ENCODE data around the gene EEF1AKMT1.

Gene EEF1AKMT1

GRCh38 chr13:20773194-20774080 lies at the start of gene EEF1AKMT1:
Gene EEF1AKMT1, minus strand, starts transcription at chr13:20773961. Its CDS starts 16,363 bp downstream, at chr13:20757598.
- peak; percentile 93 for DNase-seq

- DNase-seq, result no peak
Observed at GRCh38 chr13:20823071-20823470, 49.3 kb upstream of the EEF1AKMT1 start.

- no peak for DNase-seq
Observed at GRCh38 chr13:20822406-20822805, 48.6 kb upstream of the EEF1AKMT1 start.

- no peak for DNase-seq
Observed at GRCh38 chr13:20819715-20820114, 46.0 kb upstream of the EEF1AKMT1 start.

- DNase-seq, result no peak
Observed at GRCh38 chr13:20815464-20815863, 41.7 kb upstream of the EEF1AKMT1 start.

GRCh38 chr13:20814224-20814910 lies 40.6 kb upstream of the EEF1AKMT1 start:
- no peak for DNase-seq

- DNase-seq, result no peak
Observed at GRCh38 chr13:20812890-20813289, 39.1 kb upstream of the EEF1AKMT1 start.

GRCh38 chr13:20810808-20811207 lies 37.0 kb upstream of the EEF1AKMT1 start:
- no peak for DNase-seq

- DNase-seq, result no peak
Observed at GRCh38 chr13:20808874-20809273, 35.1 kb upstream of the EEF1AKMT1 start.

- no peak for DNase-seq
Observed at GRCh38 chr13:20803180-20803965, 29.6 kb upstream of the EEF1AKMT1 start.

GRCh38 chr13:20801707-20802106 lies 27.9 kb upstream of the EEF1AKMT1 start:
- DNase-seq, result no peak

- no peak for DNase-seq
Observed at GRCh38 chr13:20799726-20800416, 26.1 kb upstream of the EEF1AKMT1 start.

- DNase-seq, result no peak
Observed at GRCh38 chr13:20798027-20798426, 24.3 kb upstream of the EEF1AKMT1 start.

GRCh38 chr13:20796791-20797508 lies 23.2 kb upstream of the EEF1AKMT1 start:
- no peak for DNase-seq

GRCh38 chr13:20789665-20790064 lies 15.9 kb upstream of the EEF1AKMT1 start:
- no peak for DNase-seq

GRCh38 chr13:20788312-20788711 lies 14.6 kb upstream of the EEF1AKMT1 start:
- DNase-seq, result no peak

- no peak for DNase-seq
Observed at GRCh38 chr13:20787180-20787579, 13.4 kb upstream of the EEF1AKMT1 start.

GRCh38 chr13:20782116-20782708 lies 8.5 kb upstream of the EEF1AKMT1 start:
- no peak for DNase-seq

- DNase-seq, result no peak
Observed at GRCh38 chr13:20780317-20780716, 6.6 kb upstream of the EEF1AKMT1 start.

GRCh38 chr13:20779405-20779804 lies 5.6 kb upstream of the EEF1AKMT1 start:
- DNase-seq, result no peak

GRCh38 chr13:20778311-20778710 lies 4.5 kb upstream of the EEF1AKMT1 start:
- no peak for DNase-seq

GRCh38 chr13:20776751-20777150 lies 3.0 kb upstream of the EEF1AKMT1 start:
- DNase-seq, result no peak

Measured in COR-L47 (cell line).